HS-5 (cell line): ENCODE results near the gene KDELR3.

Experiments used
- DNase-seq: peaks from one replicate; pipeline ENCODE4 v3.0.0-alpha.2; 2012; ENCODE audit warnings: low read depth

The KDELR3 gene

GRCh38 chr22:38523029-38523428 is 55.1 kb downstream of the KDELR3 start:
- no peak for DNase-seq

DNA sequence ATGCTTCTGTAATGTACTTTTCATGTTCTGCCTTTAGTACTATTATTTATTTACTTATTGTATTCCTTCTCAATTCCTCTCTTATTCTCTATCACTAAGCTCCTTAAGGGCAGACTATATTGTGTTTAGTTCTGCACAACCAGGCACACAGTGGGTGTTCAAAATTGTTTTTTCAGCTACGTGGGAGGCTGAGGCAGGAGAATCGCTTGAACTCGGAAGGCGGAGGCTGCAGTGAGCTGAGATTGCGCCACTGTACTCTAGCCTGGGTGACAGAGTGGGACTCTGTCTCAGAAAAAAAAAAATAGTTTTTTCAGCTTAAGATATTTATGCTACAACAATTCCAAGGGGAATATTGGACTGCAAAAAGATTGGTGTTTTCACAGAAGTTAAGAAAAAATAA is 55.6 kb downstream of the KDELR3 start:
- DNase-seq, result no peak

- DNase-seq, result no peak
These were observed 56.5 kb downstream of the KDELR3 start for GRCh38 chr22:38524429-38524828.

GRCh38 chr22:38531251-38531938 is 63.5 kb downstream of the KDELR3 start:
- no peak for DNase-seq
